ENCODE measurements around the gene CTXN1.

- TF ChIP-seq CTCF (IDR thresholded peaks at IDR 0.05) = no peak
- TF ChIP-seq POLR2A (IDR thresholded peaks at IDR 0.05) = no peak
- TF ChIP-seq POLR2AphosphoS5 (IDR thresholded peaks at IDR 0.05) = no peak
These were observed 49.1 kb upstream of the CTXN1 start for GRCh38 chr19:7975037-7975436.

Measured in gastroesophageal sphincter (tissue), 3 donors.